GM23338 (cell line): Measurements from ENCODE around the gene ART4.

Experiments used
- CREB1 ChIP-seq: fragments of 250-450 bp; sonication (Bioruptor Pico); IDR thresholded peaks from 2 replicates; pipeline ENCODE4 v1.5.0; 2020; ENCODE audit warnings: low read depth, mild to moderate bottlenecking, moderate library complexity
- EZH2 ChIP-seq: fragments of 200-600 bp; sonication (generic); IDR thresholded peaks from one replicate; pipeline ENCODE4 v1.8.0; 2017; ENCODE audit warnings: antibody characterized with exemption, mild to moderate bottlenecking, low read depth; ENCODE audit not compliant: unreplicated experiment
- EZH2phosphoT487 ChIP-seq: fragments of 200-600 bp; sonication (generic); IDR thresholded peaks from one replicate; pipeline ENCODE4 v1.8.1; 2018; ENCODE audit warnings: antibody characterized with exemption; ENCODE audit not compliant: unreplicated experiment
- JUNB ChIP-seq: IDR thresholded peaks from one replicate; pipeline ENCODE4 v1.6.1; 2016; ENCODE audit warnings: antibody characterized with exemption; ENCODE audit not compliant: unreplicated experiment
- NANOG ChIP-seq: IDR thresholded peaks from 2 replicates; pipeline ENCODE4 v1.6.1; 2016; ENCODE audit warnings: antibody characterized with exemption, borderline replicate concordance
- POLR2AphosphoS5 ChIP-seq: IDR thresholded peaks from 2 replicates; pipeline ENCODE4 v1.6.1; 2016; ENCODE audit warnings: antibody characterized with exemption, low read depth
- ZNF331 ChIP-seq: fragments of 250-450 bp; sonication (Bioruptor Pico); IDR thresholded peaks from 2 replicates; pipeline ENCODE4 v1.5.0; 2020; ENCODE audit warnings: low read depth, mild to moderate bottlenecking, moderate library complexity
- TF ChIP-seq, protein P1 (sequence below), 2 experiments: fragments of 200-600 bp in 1 of 2; sonication (generic) in 1 of 2; conservative IDR thresholded peaks; 2 replicates each; pipeline versions ENCODE4 v1.5.1 to v1.6.1; 2016 to 2017; ENCODE audit warnings: antibody characterized with exemption in 2 of 2, low read depth in 2 of 2, mild to moderate bottlenecking in 2 of 2, moderate library complexity in 1 of 2
- TF ChIP-seq, protein P2 (sequence below): IDR thresholded peaks from one replicate; pipeline ENCODE4 v1.6.1; 2018; ENCODE audit warnings: antibody characterized with exemption; ENCODE audit not compliant: unreplicated experiment
- TF ChIP-seq, protein P3 (sequence below): IDR thresholded peaks from 2 replicates; pipeline ENCODE4 v1.6.1; 2016; ENCODE audit warnings: antibody characterized with exemption
- TF ChIP-seq, protein P4 (sequence below): fragments of 250-450 bp; sonication (Bioruptor Pico); IDR thresholded peaks from 2 replicates; pipeline ENCODE4 v1.5.0; 2020; ENCODE audit warnings: mild to moderate bottlenecking, moderate library complexity

DNA sequence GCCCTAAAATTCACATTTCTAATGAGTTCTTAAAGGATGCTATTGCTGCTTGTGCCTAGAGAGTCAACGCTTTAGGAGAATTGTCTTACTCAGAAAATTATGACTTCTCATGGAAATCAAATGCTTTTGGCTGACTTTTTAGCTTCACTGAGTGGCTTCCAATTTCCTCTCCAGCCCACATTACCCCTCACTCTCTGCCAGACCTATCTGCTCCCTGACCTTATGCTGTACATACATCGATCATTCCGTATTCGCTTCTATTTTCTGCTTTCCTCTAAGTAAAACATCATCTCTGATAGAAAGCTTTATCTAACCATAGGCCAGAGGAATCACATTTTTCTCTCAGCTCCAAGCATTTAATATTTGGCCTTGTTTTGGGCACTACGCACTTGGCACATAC lies 16.8 kb downstream of the ART4 start:
- TF ChIP-seq, protein P1, sequence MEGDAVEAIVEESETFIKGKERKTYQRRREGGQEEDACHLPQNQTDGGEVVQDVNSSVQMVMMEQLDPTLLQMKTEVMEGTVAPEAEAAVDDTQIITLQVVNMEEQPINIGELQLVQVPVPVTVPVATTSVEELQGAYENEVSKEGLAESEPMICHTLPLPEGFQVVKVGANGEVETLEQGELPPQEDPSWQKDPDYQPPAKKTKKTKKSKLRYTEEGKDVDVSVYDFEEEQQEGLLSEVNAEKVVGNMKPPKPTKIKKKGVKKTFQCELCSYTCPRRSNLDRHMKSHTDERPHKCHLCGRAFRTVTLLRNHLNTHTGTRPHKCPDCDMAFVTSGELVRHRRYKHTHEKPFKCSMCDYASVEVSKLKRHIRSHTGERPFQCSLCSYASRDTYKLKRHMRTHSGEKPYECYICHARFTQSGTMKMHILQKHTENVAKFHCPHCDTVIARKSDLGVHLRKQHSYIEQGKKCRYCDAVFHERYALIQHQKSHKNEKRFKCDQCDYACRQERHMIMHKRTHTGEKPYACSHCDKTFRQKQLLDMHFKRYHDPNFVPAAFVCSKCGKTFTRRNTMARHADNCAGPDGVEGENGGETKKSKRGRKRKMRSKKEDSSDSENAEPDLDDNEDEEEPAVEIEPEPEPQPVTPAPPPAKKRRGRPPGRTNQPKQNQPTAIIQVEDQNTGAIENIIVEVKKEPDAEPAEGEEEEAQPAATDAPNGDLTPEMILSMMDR (conservative IDR thresholded peaks at IDR 0.05; ENCODE audit: low read depth in 2 of 2) = no peak
- no peak for TF ChIP-seq POLR2AphosphoS5
- TF ChIP-seq EZH2 = no peak
- no peak for TF ChIP-seq EZH2phosphoT487
- TF ChIP-seq, protein P2, sequence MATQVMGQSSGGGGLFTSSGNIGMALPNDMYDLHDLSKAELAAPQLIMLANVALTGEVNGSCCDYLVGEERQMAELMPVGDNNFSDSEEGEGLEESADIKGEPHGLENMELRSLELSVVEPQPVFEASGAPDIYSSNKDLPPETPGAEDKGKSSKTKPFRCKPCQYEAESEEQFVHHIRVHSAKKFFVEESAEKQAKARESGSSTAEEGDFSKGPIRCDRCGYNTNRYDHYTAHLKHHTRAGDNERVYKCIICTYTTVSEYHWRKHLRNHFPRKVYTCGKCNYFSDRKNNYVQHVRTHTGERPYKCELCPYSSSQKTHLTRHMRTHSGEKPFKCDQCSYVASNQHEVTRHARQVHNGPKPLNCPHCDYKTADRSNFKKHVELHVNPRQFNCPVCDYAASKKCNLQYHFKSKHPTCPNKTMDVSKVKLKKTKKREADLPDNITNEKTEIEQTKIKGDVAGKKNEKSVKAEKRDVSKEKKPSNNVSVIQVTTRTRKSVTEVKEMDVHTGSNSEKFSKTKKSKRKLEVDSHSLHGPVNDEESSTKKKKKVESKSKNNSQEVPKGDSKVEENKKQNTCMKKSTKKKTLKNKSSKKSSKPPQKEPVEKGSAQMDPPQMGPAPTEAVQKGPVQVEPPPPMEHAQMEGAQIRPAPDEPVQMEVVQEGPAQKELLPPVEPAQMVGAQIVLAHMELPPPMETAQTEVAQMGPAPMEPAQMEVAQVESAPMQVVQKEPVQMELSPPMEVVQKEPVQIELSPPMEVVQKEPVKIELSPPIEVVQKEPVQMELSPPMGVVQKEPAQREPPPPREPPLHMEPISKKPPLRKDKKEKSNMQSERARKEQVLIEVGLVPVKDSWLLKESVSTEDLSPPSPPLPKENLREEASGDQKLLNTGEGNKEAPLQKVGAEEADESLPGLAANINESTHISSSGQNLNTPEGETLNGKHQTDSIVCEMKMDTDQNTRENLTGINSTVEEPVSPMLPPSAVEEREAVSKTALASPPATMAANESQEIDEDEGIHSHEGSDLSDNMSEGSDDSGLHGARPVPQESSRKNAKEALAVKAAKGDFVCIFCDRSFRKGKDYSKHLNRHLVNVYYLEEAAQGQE = no peak
- TF ChIP-seq, protein P3, sequence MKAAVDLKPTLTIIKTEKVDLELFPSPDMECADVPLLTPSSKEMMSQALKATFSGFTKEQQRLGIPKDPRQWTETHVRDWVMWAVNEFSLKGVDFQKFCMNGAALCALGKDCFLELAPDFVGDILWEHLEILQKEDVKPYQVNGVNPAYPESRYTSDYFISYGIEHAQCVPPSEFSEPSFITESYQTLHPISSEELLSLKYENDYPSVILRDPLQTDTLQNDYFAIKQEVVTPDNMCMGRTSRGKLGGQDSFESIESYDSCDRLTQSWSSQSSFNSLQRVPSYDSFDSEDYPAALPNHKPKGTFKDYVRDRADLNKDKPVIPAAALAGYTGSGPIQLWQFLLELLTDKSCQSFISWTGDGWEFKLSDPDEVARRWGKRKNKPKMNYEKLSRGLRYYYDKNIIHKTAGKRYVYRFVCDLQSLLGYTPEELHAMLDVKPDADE = no peak
- no peak for TF ChIP-seq NANOG
- TF ChIP-seq ZNF331 (CRISPR knock-in tag) = no peak
- TF ChIP-seq JUNB = no peak
- TF ChIP-seq, protein P4, sequence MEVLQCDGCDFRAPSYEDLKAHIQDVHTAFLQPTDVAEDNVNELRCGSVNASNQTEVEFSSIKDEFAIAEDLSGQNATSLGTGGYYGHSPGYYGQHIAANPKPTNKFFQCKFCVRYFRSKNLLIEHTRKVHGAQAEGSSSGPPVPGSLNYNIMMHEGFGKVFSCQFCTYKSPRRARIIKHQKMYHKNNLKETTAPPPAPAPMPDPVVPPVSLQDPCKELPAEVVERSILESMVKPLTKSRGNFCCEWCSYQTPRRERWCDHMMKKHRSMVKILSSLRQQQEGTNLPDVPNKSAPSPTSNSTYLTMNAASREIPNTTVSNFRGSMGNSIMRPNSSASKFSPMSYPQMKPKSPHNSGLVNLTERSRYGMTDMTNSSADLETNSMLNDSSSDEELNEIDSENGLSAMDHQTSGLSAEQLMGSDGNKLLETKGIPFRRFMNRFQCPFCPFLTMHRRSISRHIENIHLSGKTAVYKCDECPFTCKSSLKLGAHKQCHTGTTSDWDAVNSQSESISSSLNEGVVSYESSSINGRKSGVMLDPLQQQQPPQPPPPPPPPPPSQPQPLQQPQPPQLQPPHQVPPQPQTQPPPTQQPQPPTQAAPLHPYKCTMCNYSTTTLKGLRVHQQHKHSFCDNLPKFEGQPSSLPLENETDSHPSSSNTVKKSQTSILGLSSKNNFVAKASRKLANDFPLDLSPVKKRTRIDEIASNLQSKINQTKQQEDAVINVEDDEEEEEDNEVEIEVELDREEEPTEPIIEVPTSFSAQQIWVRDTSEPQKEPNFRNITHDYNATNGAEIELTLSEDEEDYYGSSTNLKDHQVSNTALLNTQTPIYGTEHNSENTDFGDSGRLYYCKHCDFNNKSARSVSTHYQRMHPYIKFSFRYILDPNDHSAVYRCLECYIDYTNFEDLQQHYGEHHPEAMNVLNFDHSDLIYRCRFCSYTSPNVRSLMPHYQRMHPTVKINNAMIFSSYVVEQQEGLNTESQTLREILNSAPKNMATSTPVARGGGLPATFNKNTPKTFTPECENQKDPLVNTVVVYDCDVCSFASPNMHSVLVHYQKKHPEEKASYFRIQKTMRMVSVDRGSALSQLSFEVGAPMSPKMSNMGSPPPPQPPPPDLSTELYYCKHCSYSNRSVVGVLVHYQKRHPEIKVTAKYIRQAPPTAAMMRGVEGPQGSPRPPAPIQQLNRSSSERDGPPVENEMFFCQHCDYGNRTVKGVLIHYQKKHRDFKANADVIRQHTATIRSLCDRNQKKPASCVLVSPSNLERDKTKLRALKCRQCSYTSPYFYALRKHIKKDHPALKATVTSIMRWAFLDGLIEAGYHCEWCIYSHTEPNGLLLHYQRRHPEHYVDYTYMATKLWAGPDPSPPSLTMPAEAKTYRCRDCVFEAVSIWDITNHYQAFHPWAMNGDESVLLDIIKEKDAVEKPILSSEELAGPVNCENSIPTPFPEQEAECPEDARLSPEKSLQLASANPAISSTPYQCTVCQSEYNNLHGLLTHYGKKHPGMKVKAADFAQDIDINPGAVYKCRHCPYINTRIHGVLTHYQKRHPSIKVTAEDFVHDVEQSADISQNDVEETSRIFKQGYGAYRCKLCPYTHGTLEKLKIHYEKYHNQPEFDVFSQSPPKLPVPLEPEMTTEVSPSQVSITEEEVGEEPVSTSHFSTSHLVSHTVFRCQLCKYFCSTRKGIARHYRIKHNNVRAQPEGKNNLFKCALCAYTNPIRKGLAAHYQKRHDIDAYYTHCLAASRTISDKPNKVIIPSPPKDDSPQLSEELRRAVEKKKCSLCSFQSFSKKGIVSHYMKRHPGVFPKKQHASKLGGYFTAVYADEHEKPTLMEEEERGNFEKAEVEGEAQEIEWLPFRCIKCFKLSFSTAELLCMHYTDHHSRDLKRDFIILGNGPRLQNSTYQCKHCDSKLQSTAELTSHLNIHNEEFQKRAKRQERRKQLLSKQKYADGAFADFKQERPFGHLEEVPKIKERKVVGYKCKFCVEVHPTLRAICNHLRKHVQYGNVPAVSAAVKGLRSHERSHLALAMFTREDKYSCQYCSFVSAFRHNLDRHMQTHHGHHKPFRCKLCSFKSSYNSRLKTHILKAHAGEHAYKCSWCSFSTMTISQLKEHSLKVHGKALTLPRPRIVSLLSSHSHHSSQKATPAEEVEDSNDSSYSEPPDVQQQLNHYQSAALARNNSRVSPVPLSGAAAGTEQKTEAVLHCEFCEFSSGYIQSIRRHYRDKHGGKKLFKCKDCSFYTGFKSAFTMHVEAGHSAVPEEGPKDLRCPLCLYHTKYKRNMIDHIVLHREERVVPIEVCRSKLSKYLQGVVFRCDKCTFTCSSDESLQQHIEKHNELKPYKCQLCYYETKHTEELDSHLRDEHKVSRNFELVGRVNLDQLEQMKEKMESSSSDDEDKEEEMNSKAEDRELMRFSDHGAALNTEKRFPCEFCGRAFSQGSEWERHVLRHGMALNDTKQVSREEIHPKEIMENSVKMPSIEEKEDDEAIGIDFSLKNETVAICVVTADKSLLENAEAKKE = no peak
- no peak for TF ChIP-seq CREB1 (CRISPR knock-in tag)
